ENCODE data around the gene SCTR. TPM values are rescaled to one million over a fixed set of nuclear protein-coding genes. Genes with fewer than 3 reads are reported as not detected.

Gene SCTR
- polyA plus RNA-seq, 3 donors: not detected

GRCh38 chr2:119552902-119553301 is 28.6 kb upstream of the SCTR start:
- Histone ChIP-seq H3K27me3 (ENCODE audit: control insufficient read depth in 2 of 2, insufficient read depth in 2 of 2, low read length in 2 of 2) (peaks cover 0 to 3% of the 10 kb centered on the region in 2 donors), H4K20me1 (ENCODE audit: insufficient read depth, low read length) (no peaks in the 10 kb centered on the region), H3K79me2 (ENCODE audit: insufficient read depth, low read length) (no peaks in the 10 kb centered on the region), H2AFZ (ENCODE audit: insufficient read depth, low read depth, low read length, poor library complexity, severe bottlenecking) (no peak overlapping the region), H3K27ac (ENCODE audit: low read depth in 1 of 2, low read length in 2 of 2) (no peak overlapping the region), H3K36me3 (replicated peaks in 1 of 2; ENCODE audit: control insufficient read depth in 1 of 2, insufficient read depth in 2 of 2, low read length in 2 of 2) (no peaks in the 10 kb centered on the region), H3K9me3 (replicated peaks in 1 of 2; ENCODE audit: control insufficient read depth in 1 of 2, insufficient read depth in 1 of 2, low read length in 2 of 2) (no peaks in the 10 kb centered on the region), H3K4me1 (ENCODE audit: control insufficient read depth in 1 of 2, insufficient read depth in 2 of 2, low read length in 2 of 2) (no peaks in the 10 kb centered on the region), H3K9ac (ENCODE audit: insufficient read depth, low read length, poor library complexity, severe bottlenecking) (no peak overlapping the region), H3K4me3 (replicated peaks in 1 of 3; ENCODE audit: low read depth in 2 of 3, low read length in 3 of 3) (no peak overlapping the region), H3K4me2 (replicated peaks; ENCODE audit: extremely low read depth, low read length, poor library complexity, severe bottlenecking) (no peak overlapping the region)
- Mint-ChIP-seq H3K9me3 (peaks cover 0 to 2% (median 0%) of the 10 kb centered on the region in 7 donors), H3K4me3 (no peak overlapping the region), H3K36me3 (no peaks in the 10 kb centered on the region), H3K27me3 (ENCODE audit: low read depth in 3 of 3) (peaks cover 4 to 11% (median 9%) of the 10 kb centered on the region in 3 donors), H3K4me1 (no peaks in the 10 kb centered on the region), H3K27ac (no peak overlapping the region)
- no peak for TF ChIP-seq CTCF (IDR thresholded peaks at IDR 0.05)
- intact Hi-C loops (cut with micrococcal nuclease): no loop called here
- 100% methylated on average over 2 of the region's 3 CpGs for WGBS (ENCODE audit: insufficient coverage)
- no peak for DNase-seq

- H3K36me3 Mint-ChIP-seq: no peaks in the 10 kb centered on the region
These were observed 26.6 kb upstream of the SCTR start for GRCh38 chr2:119550856-119551255.

More at GRCh38 chr2:119550856-119551255, 26.6 kb upstream of the SCTR start:
- TF ChIP-seq CTCF (IDR thresholded peaks at IDR 0.05): no peak
- Histone ChIP-seq H3K9ac (ENCODE audit: insufficient read depth, low read length, poor library complexity, severe bottlenecking) (no peak overlapping the region), H2AFZ (ENCODE audit: insufficient read depth, low read depth, low read length, poor library complexity, severe bottlenecking) (no peak overlapping the region), H3K4me1 (ENCODE audit: control insufficient read depth in 1 of 2, insufficient read depth in 2 of 2, low read length in 2 of 2) (no peaks in the 10 kb centered on the region), H3K36me3 (replicated peaks in 1 of 2; ENCODE audit: control insufficient read depth in 1 of 2, insufficient read depth in 2 of 2, low read length in 2 of 2) (no peaks in the 10 kb centered on the region), H4K20me1 (ENCODE audit: insufficient read depth, low read length) (no peaks in the 10 kb centered on the region), H3K79me2 (ENCODE audit: insufficient read depth, low read length) (no peaks in the 10 kb centered on the region), H3K27ac (ENCODE audit: low read depth in 1 of 2, low read length in 2 of 2) (no peak overlapping the region), H3K4me2 (replicated peaks; ENCODE audit: extremely low read depth, low read length, poor library complexity, severe bottlenecking) (no peak overlapping the region), H3K4me3 (replicated peaks in 1 of 3; ENCODE audit: low read depth in 2 of 3, low read length in 3 of 3) (no peak overlapping the region), H3K9me3 (replicated peaks in 1 of 2; ENCODE audit: control insufficient read depth in 1 of 2, insufficient read depth in 1 of 2, low read length in 2 of 2) (no peaks in the 10 kb centered on the region), H3K27me3 (ENCODE audit: control insufficient read depth in 2 of 2, insufficient read depth in 2 of 2, low read length in 2 of 2) (peaks cover 10 to 12% of the 10 kb centered on the region in 2 donors)
- Mint-ChIP-seq H3K27ac (no peak overlapping the region), H3K27me3 (ENCODE audit: low read depth in 3 of 3) (peaks cover 19 to 21% (median 19%) of the 10 kb centered on the region in 3 donors), H3K9me3 (peaks cover 0 to 4% (median 2%) of the 10 kb centered on the region in 7 donors), H3K4me1 (no peaks in the 10 kb centered on the region), H3K4me3 (no peak overlapping the region)
- no peak for DNase-seq
- intact Hi-C loops (cut with micrococcal nuclease): no loop called here
- WGBS (ENCODE audit: insufficient coverage): no CpG with 5 or more reads among the region's 1 CpG

All from CD14-positive monocyte (primary cell).